GM19035 (cell line): ENCODE results near the gene SKAP1.
"Not testable (repeated sequence)": the region's sequence is repeated elsewhere in the genome, so short reads cannot be mapped to it uniquely, and the experiment has no call there.

Experiments used
- ATAC-seq: cut with Tn5 transposase; IDR thresholded peaks from one replicate; pipeline ENCODE4 v1.9.1; 2021; ENCODE audit not compliant: unreplicated experiment

The SKAP1 gene

GRCh38 chr17:48449335-48449734 lies 19.3 kb upstream of the SKAP1 start:
- not testable (repeated sequence) for ATAC-seq

DNA sequence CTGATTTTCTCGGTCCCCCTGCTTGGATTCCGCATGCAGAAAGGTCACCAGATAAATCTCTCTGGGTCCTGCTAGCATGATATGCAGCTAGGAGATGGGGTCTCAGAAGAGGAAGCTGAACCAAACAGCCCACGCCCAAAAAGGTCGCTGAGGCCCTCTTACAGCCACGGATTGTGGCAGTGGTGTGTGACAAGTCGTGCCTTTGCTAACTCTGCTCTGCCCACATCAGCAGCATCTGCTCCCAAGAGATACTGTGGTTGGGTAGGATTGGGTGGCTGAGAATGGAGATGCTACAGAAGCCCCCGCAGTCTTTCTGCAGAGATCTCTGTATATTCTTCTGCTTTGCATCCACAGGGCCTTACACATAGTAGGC lies 15.2 kb upstream of the SKAP1 start:
- ATAC-seq = no peak

- ATAC-seq = no peak
These were observed 14.7 kb upstream of the SKAP1 start for GRCh38 chr17:48444516-48445247.

- no peak for ATAC-seq
These were observed 13.7 kb upstream of the SKAP1 start for GRCh38 chr17:48443712-48444111.

DNA sequence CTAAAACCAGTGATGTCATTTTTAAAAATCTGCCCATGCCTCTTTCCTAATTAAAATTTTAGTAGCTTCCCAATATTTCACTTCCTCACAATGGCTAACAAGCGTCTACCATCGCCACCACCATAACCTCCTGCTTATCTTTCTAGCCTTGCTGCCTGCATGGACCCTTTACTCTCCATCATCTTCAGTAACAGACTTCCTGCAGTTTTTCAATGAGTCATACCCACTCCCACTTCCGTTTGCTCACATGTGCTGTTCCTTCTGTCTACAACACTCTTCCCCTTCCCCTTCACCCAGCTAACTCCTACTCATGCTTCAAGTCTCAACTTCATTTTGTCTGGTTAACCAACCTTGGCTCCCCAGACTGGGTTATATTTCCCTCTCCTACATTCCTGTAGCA lies 12.8 kb upstream of the SKAP1 start:
- no peak for ATAC-seq

GRCh38 chr17:48441862-48442261 lies 11.8 kb upstream of the SKAP1 start:
- no peak for ATAC-seq

DNA sequence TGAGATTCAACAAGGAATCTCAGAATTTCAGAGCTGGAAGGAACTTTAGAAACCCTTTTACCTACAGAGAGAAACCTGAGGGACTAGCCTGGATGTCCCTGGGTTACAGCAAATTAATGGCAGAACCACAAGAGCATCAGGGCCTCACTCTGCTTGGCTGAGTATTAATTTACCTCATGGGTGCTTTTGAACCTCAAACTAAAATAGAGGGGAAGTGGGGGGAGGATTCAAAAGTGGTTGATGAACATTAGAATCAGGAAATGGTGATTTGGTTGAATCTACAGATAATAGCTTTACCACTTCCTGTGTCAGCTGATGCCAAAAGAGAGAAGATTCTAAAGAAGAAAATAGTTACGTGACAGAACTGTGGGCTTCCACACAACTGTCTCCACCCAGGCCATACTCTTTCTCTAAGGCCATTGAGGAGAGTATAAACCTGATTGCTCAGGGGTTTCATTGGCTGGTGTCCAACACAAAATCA lies 11.3 kb upstream of the SKAP1 start:
- ATAC-seq = peak; percentile 76

DNA sequence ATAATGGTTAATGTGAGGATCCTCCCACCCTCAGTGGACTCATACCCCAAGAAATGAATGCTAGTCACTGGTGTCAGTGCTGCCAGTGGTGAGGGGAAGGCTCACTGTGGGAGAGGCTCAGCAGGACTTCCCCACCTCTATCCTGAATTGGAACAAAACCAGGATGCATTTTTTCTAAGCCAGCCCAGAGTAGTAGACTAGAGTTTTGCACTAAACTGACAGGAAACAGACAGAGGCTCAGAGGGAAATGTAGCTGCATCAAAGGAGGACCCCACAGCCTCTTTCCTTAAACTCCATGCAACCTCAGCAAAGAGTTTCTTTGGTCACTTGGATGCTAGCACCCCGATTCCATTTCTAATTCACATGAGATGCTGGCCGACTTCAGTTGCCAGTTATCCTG lies 10.7 kb upstream of the SKAP1 start:
- ATAC-seq = no peak

DNA sequence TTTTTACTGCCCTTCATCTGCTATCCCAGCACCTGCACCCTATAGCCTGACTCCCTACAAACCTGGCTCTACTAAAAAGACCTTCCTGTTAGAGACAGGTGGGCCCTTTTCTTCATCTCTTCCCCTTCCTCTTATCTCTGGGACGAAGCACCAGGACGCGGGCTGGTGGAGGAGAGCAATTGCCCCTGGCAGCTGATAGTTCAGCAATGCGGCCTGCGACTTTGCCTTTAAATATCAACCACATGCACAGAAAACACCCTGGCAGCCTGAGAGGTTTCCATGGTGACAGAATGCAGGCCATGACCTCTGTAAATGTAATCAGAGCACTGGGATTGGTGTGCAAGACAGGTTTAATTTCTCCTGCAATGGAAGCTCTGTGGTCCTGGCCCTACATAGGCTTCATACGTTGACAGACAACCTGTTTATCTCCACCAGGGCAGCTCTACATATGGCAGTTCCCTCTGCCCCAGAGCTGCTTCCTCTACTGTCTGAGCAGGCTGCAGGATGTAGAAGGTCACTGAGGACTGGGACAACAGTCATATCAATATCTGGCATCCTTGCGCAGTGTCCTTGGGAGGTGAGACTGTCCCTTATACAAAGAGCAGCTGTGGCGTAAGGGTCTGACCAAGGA lies 10.0 kb upstream of the SKAP1 start:
- ATAC-seq = no peak

DNA sequence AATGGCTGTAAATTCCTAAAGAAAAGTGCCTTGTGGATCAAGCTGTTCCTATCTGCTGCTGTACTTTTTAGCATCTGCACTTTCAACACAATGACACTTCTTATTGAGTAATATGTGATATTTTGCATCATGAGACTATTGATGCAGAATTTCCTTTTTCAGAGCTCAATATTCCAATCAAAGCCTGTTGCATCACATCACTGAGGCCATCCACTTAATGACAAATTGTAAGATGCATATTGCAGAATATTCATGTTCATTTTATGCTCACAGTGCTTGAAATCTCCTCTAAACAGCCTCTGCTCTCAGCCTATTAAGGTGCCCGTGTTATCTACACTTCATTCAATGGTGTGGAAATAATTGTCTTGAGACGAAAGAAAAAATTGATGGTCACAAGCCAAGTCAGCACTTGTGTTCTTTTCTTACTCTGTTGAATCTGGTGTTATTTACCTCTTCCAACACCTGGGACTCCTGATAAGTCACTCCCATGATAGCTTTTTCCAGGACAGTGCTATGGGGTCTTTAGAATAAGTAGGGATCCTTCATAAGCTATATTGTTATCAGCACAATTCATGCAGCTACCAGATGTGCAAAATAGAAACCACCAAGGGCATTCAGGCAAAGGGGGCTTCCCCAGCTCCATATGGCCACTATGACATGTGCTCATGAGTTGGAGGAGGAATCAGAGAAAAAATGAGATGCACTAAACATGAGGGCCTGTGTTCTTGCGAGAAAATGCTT lies 9.3 kb upstream of the SKAP1 start:
- no peak for ATAC-seq

- ATAC-seq = no peak
These were observed 8.6 kb upstream of the SKAP1 start for GRCh38 chr17:48438516-48439061.

- ATAC-seq = no peak
These were observed 3.9 kb upstream of the SKAP1 start for GRCh38 chr17:48433896-48434295.

GRCh38 chr17:48432820-48433775 lies 3.1 kb upstream of the SKAP1 start:
- no peak for ATAC-seq

DNA sequence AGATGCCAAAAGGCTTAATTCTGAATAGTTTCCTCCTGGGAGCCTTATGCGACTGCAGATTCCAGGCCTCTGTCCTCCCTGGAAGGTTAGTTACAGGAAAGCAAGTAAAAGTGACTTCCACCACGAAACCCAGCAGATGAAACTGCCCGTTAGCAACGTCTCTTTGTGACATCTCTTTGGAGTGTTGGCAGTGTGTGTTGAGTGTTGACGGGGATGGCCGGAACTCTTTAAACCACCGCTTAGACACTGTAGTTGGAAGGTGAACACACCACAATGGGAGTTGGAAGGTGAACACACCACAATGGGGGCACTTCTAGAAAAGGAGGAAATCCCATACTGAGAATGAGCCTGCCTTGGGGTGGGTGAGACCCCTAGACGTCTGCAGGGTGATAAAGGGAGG lies 858 bp downstream of the SKAP1 start:
- no peak for ATAC-seq

DNA sequence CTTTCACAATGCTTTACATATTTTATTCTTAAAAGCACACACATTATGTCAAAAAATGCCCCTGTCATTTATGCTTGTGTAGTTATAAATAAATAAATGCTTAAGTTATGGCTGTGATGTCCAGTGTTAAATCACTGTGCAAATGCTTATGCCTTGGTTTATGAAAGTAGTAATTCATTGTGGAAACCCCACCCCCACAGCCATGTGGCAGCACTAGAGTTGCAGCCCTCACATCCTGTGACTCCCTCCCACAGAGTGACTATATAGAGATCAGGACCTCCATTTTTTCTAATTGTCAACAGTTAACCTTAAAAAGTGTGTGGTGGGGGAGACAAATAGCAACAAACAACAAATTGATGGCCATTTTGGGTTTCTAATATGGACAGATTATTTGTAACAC lies 2.4 kb downstream of the SKAP1 start:
- ATAC-seq = no peak

- ATAC-seq = no peak
These were observed 3.1 kb downstream of the SKAP1 start for GRCh38 chr17:48426761-48427500.

GRCh38 chr17:48426019-48426665 lies 3.9 kb downstream of the SKAP1 start:
- ATAC-seq = no peak

DNA sequence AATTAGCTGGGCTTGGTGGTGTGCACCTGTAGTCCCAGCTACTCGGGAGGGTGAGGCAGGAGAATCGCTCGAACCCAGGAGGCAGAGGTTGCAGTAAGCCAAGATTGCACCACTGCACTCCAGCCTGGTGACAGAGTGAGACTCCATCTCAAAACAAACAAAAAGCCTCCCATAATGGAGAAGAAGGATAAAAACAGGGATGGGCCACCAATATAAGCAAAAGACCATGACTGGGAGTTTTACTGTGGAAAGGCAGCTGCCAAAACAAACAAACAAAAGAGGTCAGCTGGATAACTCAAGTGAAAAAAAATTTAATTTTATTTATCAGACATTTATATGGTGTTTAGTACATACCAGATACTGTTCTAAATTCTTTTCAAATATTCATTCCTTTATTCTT lies 8.0 kb downstream of the SKAP1 start:
- not testable (repeated sequence) for ATAC-seq

DNA sequence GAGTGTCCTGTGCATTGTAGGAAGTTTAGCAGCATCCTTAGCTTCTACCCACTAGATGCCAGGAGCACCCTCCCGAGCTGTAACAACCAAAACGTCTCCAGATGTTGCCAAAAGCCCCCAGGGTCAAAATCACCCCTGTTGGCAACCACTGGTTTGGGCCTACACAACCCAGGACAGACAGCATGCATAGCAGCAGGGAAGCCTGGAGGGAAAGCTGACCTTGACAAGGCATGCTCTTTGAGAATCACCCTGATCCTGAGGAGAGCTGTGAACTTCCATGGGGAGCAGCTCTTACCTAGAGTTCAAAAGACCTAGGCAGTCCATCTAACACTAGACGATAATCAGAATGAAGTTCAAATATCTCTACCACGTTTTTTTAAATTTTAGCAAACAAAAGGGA lies 9.2 kb downstream of the SKAP1 start:
- no peak for ATAC-seq
